Vagina (tissue), 2 donors: Measurements from ENCODE around the gene SIRT2. TPM values are rescaled to one million over a fixed set of nuclear protein-coding genes. Genes with fewer than 3 reads are reported as not detected.

ENCODE experiments used
- DNase-seq, 2 donors: peaks; one replicate each; pipeline ENCODE4 v3.0.0-alpha.2; 2017; ENCODE audit errors: extremely low spot score in 2 of 2
- H3K27ac ChIP-seq: fragments of 200-600 bp; sonication (generic); one replicate; pipeline ENCODE4 v1.5.1; 2019
- H3K27me3 ChIP-seq: fragments of 200-600 bp; sonication (generic); one replicate; pipeline ENCODE4 v1.5.1; 2019
- H3K36me3 ChIP-seq, 2 donors: fragments of 200-600 bp; sonication (generic); one replicate each; pipeline ENCODE4 v1.5.1; 2017 to 2019
- H3K4me1 ChIP-seq: fragments of 200-600 bp; sonication (generic); one replicate; pipeline ENCODE4 v1.5.1; 2019
- H3K4me3 ChIP-seq, 2 donors: fragments of 200-600 bp; sonication (generic); 1 replicate in 1 of 2; 2 replicates in 1 of 2; pipeline ENCODE4 v1.5.1; 2016 to 2019
- H3K9me3 ChIP-seq: fragments of 200-600 bp; sonication (generic); one replicate; pipeline ENCODE4 v1.5.1; 2019
- POLR2A ChIP-seq, 2 donors: fragments of 450-650 bp; IDR thresholded peaks; one replicate each; pipeline ENCODE4 v1.6.1; 2017; ENCODE audit warnings: antibody characterized with exemption in 2 of 2, mild to moderate bottlenecking in 2 of 2, moderate library complexity in 2 of 2
- POLR2AphosphoS5 ChIP-seq, 2 donors: sonication (generic); formaldehyde crosslinking; IDR thresholded peaks; one replicate each; pipeline ENCODE4 v1.9.0; 2017; ENCODE audit warnings: antibody characterized with exemption in 2 of 2, mild to moderate bottlenecking in 2 of 2, low read depth in 1 of 2; ENCODE audit not compliant: insufficient read depth in 1 of 2
- intact Hi-C: fragments of 100-400 bp; cut with DNase I; formaldehyde crosslinking; loops from one replicate; pipeline ENCODE4 v1.15.1; 2023
- total RNA-seq: library from RNA; depleted of rRNA; stranded (reverse); fragments of >200 nt; gene quantifications from one replicate; pipeline ENCODE4 v1.2.3, GENCODE V29; 2016
- TF ChIP-seq, protein P1 (sequence below), 3 experiments: fragments of 450-650 bp in 2 of 3; fragments of 200-600 bp in 1 of 3; sonication (generic) in 1 of 3; IDR thresholded peaks; one replicate each; pipeline ENCODE4 v1.5.1; 2017 to 2019; ENCODE audit warnings: antibody characterized with exemption in 3 of 3, mild to moderate bottlenecking in 2 of 3, moderate library complexity in 2 of 3

SIRT2 gene
- total RNA-seq, 1 donor from 2014 or later: 51.6 TPM

DNA sequence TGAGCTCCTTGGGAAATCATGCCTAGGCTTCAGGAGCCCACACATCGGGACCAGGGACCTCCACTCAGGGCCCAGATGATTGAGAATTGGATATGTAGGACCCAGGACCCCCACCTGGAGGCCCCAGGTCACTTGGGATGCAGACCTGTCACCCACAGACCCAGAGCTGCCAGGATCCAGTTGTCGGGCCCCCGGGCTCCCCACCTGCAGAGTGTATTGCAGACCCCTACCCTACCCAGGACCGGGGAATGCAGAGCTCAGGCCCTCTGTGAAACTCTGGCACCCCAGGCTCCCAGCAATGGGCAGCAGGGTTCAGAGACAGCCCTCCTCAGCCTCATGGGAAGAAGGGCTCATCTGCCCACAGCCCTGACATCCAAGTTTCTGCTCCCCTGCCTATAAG, 6.2 kb upstream of the SIRT2 start:
- TF ChIP-seq, protein P1, sequence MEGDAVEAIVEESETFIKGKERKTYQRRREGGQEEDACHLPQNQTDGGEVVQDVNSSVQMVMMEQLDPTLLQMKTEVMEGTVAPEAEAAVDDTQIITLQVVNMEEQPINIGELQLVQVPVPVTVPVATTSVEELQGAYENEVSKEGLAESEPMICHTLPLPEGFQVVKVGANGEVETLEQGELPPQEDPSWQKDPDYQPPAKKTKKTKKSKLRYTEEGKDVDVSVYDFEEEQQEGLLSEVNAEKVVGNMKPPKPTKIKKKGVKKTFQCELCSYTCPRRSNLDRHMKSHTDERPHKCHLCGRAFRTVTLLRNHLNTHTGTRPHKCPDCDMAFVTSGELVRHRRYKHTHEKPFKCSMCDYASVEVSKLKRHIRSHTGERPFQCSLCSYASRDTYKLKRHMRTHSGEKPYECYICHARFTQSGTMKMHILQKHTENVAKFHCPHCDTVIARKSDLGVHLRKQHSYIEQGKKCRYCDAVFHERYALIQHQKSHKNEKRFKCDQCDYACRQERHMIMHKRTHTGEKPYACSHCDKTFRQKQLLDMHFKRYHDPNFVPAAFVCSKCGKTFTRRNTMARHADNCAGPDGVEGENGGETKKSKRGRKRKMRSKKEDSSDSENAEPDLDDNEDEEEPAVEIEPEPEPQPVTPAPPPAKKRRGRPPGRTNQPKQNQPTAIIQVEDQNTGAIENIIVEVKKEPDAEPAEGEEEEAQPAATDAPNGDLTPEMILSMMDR (IDR thresholded peaks at IDR 0.05): no peak
- TF ChIP-seq POLR2A (IDR thresholded peaks at IDR 0.05): no peak
- TF ChIP-seq POLR2AphosphoS5 (IDR thresholded peaks at IDR 0.05; ENCODE audit: insufficient read depth in 1 of 2, low read depth in 1 of 2): no peak
- H3K27ac ChIP-seq: no peak overlapping the region
- peaks cover 11% of the 10 kb centered on the region for H3K4me1 ChIP-seq
- intact Hi-C loops: no loop called here
- H3K36me3 ChIP-seq: peaks cover 0 to 22% of the 10 kb centered on the region in 2 donors
- no peak overlapping the region for H3K4me3 ChIP-seq
- H3K9me3 ChIP-seq: no peaks in the 10 kb centered on the region
- no peaks in the 10 kb centered on the region for H3K27me3 ChIP-seq
- no peak for DNase-seq

DNA sequence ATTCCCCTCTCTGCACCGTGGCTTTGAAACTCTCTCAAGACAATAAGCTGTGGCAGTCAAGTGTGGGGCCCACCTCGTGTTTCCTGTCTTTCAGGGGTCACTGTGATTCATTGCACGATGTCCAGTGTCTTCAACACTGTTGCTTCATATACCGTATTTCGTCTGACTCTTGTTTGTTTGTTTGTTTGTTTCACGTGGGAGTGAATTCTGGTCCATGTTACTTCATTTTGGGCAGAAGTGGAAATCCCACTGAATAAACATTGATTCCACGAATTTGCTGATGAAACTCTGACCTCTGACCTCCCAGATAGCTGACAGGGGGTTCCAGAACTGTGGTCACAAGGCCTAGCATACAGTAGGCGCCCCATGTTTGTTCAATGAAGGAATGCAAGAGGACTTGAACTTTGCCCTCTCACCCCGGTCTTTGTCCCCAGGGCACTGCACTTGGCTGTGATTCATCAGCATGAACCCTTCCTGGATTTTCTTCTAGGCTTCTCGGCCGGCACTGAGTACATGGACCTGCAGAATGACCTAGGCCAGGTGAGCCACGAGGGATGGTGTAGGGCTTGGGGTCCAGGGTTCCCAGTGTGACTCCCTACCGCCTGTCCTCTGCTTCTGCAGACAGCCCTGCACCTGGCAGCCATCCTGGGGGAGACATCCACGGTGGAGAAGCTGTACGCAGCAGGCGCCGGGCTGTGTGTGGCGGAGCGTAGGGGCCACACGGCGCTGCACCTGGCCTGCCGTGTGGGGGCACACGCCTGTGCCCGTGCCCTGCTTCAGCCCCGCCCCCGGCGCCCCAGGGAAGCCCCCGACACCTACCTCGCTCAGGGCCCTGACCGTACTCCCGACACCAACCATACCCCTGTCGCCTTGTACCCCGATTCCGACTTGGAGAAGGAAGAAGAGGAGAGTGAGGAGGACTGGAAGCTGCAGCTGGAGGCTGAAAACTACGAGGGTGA, 5.4 kb upstream of the SIRT2 start:
- Histone ChIP-seq H3K4me3 (no peak overlapping the region), H3K9me3 (no peaks in the 10 kb centered on the region), H3K4me1 (peaks cover 16% of the 10 kb centered on the region), H3K36me3 (peaks cover 0 to 22% of the 10 kb centered on the region in 2 donors), H3K27me3 (no peaks in the 10 kb centered on the region), H3K27ac (no peak overlapping the region)
- no peak for DNase-seq
- intact Hi-C loops: no loop called here
- TF ChIP-seq POLR2AphosphoS5 (IDR thresholded peaks at IDR 0.05; ENCODE audit: insufficient read depth in 1 of 2, low read depth in 1 of 2) (no peak), POLR2A (IDR thresholded peaks at IDR 0.05) (no peak)
- TF ChIP-seq, protein P1 (IDR thresholded peaks at IDR 0.05): no peak

- intact Hi-C loops: no loop called here
- no peaks in the 10 kb centered on the region for H3K9me3 ChIP-seq
- no peak overlapping the region for H3K4me3 ChIP-seq
- H3K36me3 ChIP-seq: peaks cover 0 to 10% of the 10 kb centered on the region in 2 donors
- H3K27ac ChIP-seq: no peak overlapping the region
- no peak for DNase-seq
- TF ChIP-seq POLR2AphosphoS5 (IDR thresholded peaks at IDR 0.05; ENCODE audit: insufficient read depth in 1 of 2, low read depth in 1 of 2) (no peak), POLR2A (IDR thresholded peaks at IDR 0.05) (no peak)
- TF ChIP-seq, protein P1 (IDR thresholded peaks at IDR 0.05): no peak
- no peaks in the 10 kb centered on the region for H3K27me3 ChIP-seq
- H3K4me1 ChIP-seq: peaks cover 35% of the 10 kb centered on the region
Observed at GRCh38 chr19:38901683-38902082, 2.3 kb upstream of the SIRT2 start.

DNA sequence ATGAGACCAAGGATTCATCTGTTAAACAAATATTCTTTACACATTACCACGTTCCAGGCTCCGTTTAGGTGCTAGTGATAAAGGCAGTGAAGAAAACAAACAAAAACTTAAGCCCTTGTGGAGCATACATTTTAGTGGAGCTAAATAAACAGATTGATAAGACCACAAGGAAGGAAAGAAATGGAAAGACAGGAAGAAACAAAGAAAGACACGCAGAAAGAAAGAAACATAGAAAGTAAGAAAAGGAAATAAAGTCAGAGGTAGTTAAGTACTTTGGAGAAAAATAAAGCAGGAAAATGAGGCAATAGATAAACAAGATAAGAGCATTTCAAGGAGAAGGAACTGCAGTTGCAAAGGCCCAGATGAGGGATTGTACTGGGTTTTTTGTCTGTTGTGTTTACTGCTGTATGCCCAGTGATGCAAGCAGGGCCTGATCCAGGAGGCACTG, 1.3 kb upstream of the SIRT2 start:
- Histone ChIP-seq H3K4me3 (peak overlapping the region; percentile 66 to 96), H3K36me3 (peaks cover 0 to 9% of the 10 kb centered on the region in 2 donors)
- TF ChIP-seq POLR2A (IDR thresholded peaks at IDR 0.05): no peak
- TF ChIP-seq, protein P1 (IDR thresholded peaks at IDR 0.05): no peak
- TF ChIP-seq POLR2AphosphoS5 (IDR thresholded peaks at IDR 0.05; ENCODE audit: insufficient read depth in 1 of 2, low read depth in 1 of 2): no peak

GRCh38 chr19:38900202-38900629, 798 bp upstream of the SIRT2 start:
- Histone ChIP-seq H3K27ac (peak overlapping the region; percentile 93), H3K36me3 (peaks cover 0 to 4% of the 10 kb centered on the region in 2 donors), H3K4me1 (peaks cover 35% of the 10 kb centered on the region), H3K4me3 (peak overlapping the region; percentile 66 to 96), H3K9me3 (no peaks in the 10 kb centered on the region), H3K27me3 (no peaks in the 10 kb centered on the region)
- intact Hi-C loops: no loop called here
- TF ChIP-seq POLR2A (IDR thresholded peaks at IDR 0.05) (no peak), POLR2AphosphoS5 (IDR thresholded peaks at IDR 0.05; ENCODE audit: insufficient read depth in 1 of 2, low read depth in 1 of 2) (no peak)
- TF ChIP-seq, protein P1 (IDR thresholded peaks at IDR 0.05): no peak
- DNase-seq: no peak

More for the DNA sequence above, 1.3 kb upstream of the SIRT2 start:
- intact Hi-C loops: no loop called here
- Histone ChIP-seq H3K9me3 (no peaks in the 10 kb centered on the region), H3K27ac (no peak overlapping the region), H3K27me3 (no peaks in the 10 kb centered on the region), H3K4me1 (peaks cover 35% of the 10 kb centered on the region)
- no peak for DNase-seq
